Large intestine (tissue), 3 donors: Measurements from ENCODE around the gene SASH1. TPM values are rescaled to one million over a fixed set of nuclear protein-coding genes. Genes with fewer than 3 reads are reported as not detected.
A peak's percentile ranks its signal among the peaks of the same experiment; 100 is the strongest.

ENCODE experiments used
- DNase-seq, 2 donors: peaks; one replicate each; pipeline versions ENCODE4 v3.0.0 to v3.0.0-alpha.2; 2013
- H3K27ac ChIP-seq: one replicate; pipeline ENCODE4 v1.5.1; 2013; ENCODE audit warnings: low read length
- H3K27me3 ChIP-seq: 2 replicates; pipeline ENCODE4 v1.6.1; 2013; ENCODE audit warnings: low read length; ENCODE audit not compliant: control insufficient read depth, insufficient read depth
- H3K36me3 ChIP-seq: 2 replicates; pipeline ENCODE4 v1.6.1; 2013; ENCODE audit warnings: low read length; ENCODE audit not compliant: control insufficient read depth, insufficient read depth
- H3K4me1 ChIP-seq: one replicate; pipeline ENCODE4 v1.6.1; 2013; ENCODE audit warnings: low read length; ENCODE audit not compliant: control insufficient read depth, insufficient read depth
- H3K4me3 ChIP-seq: one replicate; pipeline ENCODE4 v1.5.1; 2013; ENCODE audit warnings: low read length
- H3K9me3 ChIP-seq: one replicate; pipeline ENCODE4 v1.6.1; 2013; ENCODE audit warnings: mild to moderate bottlenecking, low read depth, low read length, moderate library complexity; ENCODE audit not compliant: control insufficient read depth
- WGBS: methylation state at CpG from one replicate; pipeline ENCODE4 v1.1.5; 2013; ENCODE audit warnings: low lambda C conversion rate; ENCODE audit not compliant: insufficient coverage; 5-methylcytosine and 5-hydroxymethylcytosine counted together
- polyA plus RNA-seq: library from polyadenylated mRNA; unstranded; fragments of 120-200 nt; gene quantifications from one replicate; pipeline ENCODE4 v1.2.1, GENCODE V29; 2013

The SASH1 gene
- polyA plus RNA-seq, 1 donor: 15.9 TPM

GRCh38 chr6:148492654-148493290 lies 150.1 kb downstream of the SASH1 start:
- Histone ChIP-seq H3K9me3 (no peaks in the 10 kb centered on the region), H3K27ac (no peak overlapping the region), H3K27me3 (no peaks in the 10 kb centered on the region), H3K4me1 (no peaks in the 10 kb centered on the region), H3K36me3 (peaks cover 2% of the 10 kb centered on the region), H3K4me3 (no peak overlapping the region)
- WGBS: no CpG with 5 or more reads among the region's 5 CpGs
- no peak for DNase-seq

GRCh38 chr6:148493424-148493823 lies 150.8 kb downstream of the SASH1 start:
- Histone ChIP-seq H3K36me3 (no peaks in the 10 kb centered on the region), H3K9me3 (no peaks in the 10 kb centered on the region), H3K27me3 (no peaks in the 10 kb centered on the region), H3K4me1 (no peaks in the 10 kb centered on the region), H3K4me3 (no peak overlapping the region), H3K27ac (no peak overlapping the region)
- DNase-seq: no peak
- WGBS: no CpG with 5 or more reads among the region's 6 CpGs

- Histone ChIP-seq H3K9me3 (no peaks in the 10 kb centered on the region), H3K27me3 (no peaks in the 10 kb centered on the region), H3K4me1 (no peaks in the 10 kb centered on the region), H3K4me3 (no peak overlapping the region), H3K27ac (no peak overlapping the region), H3K36me3 (no peaks in the 10 kb centered on the region)
- no peak for DNase-seq
- WGBS: 100% methylated on average over 2 of the region's 8 CpGs
These were observed 151.6 kb downstream of the SASH1 start for GRCh38 chr6:148494226-148494625.

- H3K27ac ChIP-seq: no peak overlapping the region
- 100% methylated on average over 3 of the region's 6 CpGs for WGBS
- H3K36me3 ChIP-seq: no peaks in the 10 kb centered on the region
These were observed 152.4 kb downstream of the SASH1 start for GRCh38 chr6:148495029-148495428.

GRCh38 chr6:148497257-148497656 lies 154.6 kb downstream of the SASH1 start:
- Histone ChIP-seq H3K4me3 (no peak overlapping the region), H3K27ac (no peak overlapping the region), H3K36me3 (no peaks in the 10 kb centered on the region), H3K9me3 (no peaks in the 10 kb centered on the region), H3K4me1 (peaks cover 3% of the 10 kb centered on the region), H3K27me3 (no peaks in the 10 kb centered on the region)
- no CpG with 5 or more reads among the region's 2 CpGs for WGBS
- DNase-seq: no peak

More at GRCh38 chr6:148495029-148495428, 152.4 kb downstream of the SASH1 start:
- no peak for DNase-seq
- Histone ChIP-seq H3K4me3 (no peak overlapping the region), H3K4me1 (no peaks in the 10 kb centered on the region), H3K9me3 (no peaks in the 10 kb centered on the region), H3K27me3 (no peaks in the 10 kb centered on the region)

GRCh38 chr6:148497717-148498116 lies 155.1 kb downstream of the SASH1 start:
- H3K36me3 ChIP-seq: no peaks in the 10 kb centered on the region
- H3K27me3 ChIP-seq: no peaks in the 10 kb centered on the region
- H3K4me3 ChIP-seq: no peak overlapping the region
- no peak overlapping the region for H3K27ac ChIP-seq
- no CpG with 5 or more reads among the region's 5 CpGs for WGBS
- no peaks in the 10 kb centered on the region for H3K9me3 ChIP-seq
- H3K4me1 ChIP-seq: peaks cover 3% of the 10 kb centered on the region
- DNase-seq: no peak

- Histone ChIP-seq H3K27ac (no peak overlapping the region), H3K9me3 (no peaks in the 10 kb centered on the region), H3K27me3 (no peaks in the 10 kb centered on the region), H3K4me1 (peaks cover 3% of the 10 kb centered on the region), H3K36me3 (no peaks in the 10 kb centered on the region), H3K4me3 (no peak overlapping the region)
- DNase-seq: no peak
- 100% methylated on average over 1 of the region's 2 CpGs for WGBS
These were observed 157.8 kb downstream of the SASH1 start for GRCh38 chr6:148500402-148500801.

- Histone ChIP-seq H3K36me3 (no peaks in the 10 kb centered on the region), H3K27ac (peak overlapping the region; percentile 16), H3K4me3 (no peak overlapping the region), H3K4me1 (peaks cover 3% of the 10 kb centered on the region), H3K9me3 (no peaks in the 10 kb centered on the region), H3K27me3 (no peaks in the 10 kb centered on the region)
- peak; percentile 40 to 61 for DNase-seq
- no CpG with 5 or more reads among the region's 5 CpGs for WGBS
These were observed 158.5 kb downstream of the SASH1 start for GRCh38 chr6:148501178-148501590.

- H3K27ac ChIP-seq: no peak overlapping the region
- H3K4me1 ChIP-seq: peaks cover 3% of the 10 kb centered on the region
- no peak overlapping the region for H3K4me3 ChIP-seq
- DNase-seq: no peak
- WGBS: 70% methylated on average over 2 of the region's 8 CpGs
- H3K36me3 ChIP-seq: no peaks in the 10 kb centered on the region
- no peaks in the 10 kb centered on the region for H3K27me3 ChIP-seq
- H3K9me3 ChIP-seq: no peaks in the 10 kb centered on the region
These were observed 159.6 kb downstream of the SASH1 start for GRCh38 chr6:148502083-148502772.

- WGBS: 95% methylated on average over 4 of the region's 6 CpGs
- Histone ChIP-seq H3K27ac (no peak overlapping the region), H3K4me1 (peaks cover 3% of the 10 kb centered on the region), H3K9me3 (no peaks in the 10 kb centered on the region), H3K36me3 (no peaks in the 10 kb centered on the region), H3K27me3 (no peaks in the 10 kb centered on the region), H3K4me3 (no peak overlapping the region)
- no peak for DNase-seq
These were observed 160.1 kb downstream of the SASH1 start for GRCh38 chr6:148502773-148503135.

- H3K9me3 ChIP-seq: no peaks in the 10 kb centered on the region
- no CpG with 5 or more reads among the region's 1 CpG for WGBS
- DNase-seq: no peak
- no peak overlapping the region for H3K4me3 ChIP-seq
- H3K36me3 ChIP-seq: no peaks in the 10 kb centered on the region
- H3K27me3 ChIP-seq: no peaks in the 10 kb centered on the region
- H3K4me1 ChIP-seq: peaks cover 3% of the 10 kb centered on the region
- no peak overlapping the region for H3K27ac ChIP-seq
These were observed 161.1 kb downstream of the SASH1 start for GRCh38 chr6:148503703-148504102.
